Left renal cortex interstitium (tissue), 4 donors: ENCODE measurements around the gene OGFOD2. TPM values are rescaled to one million over a fixed set of nuclear protein-coding genes. Genes with fewer than 3 reads are reported as not detected.
A peak's percentile ranks its signal among the peaks of the same experiment; 100 is the strongest.

Experiments
- DNase-seq, 4 donors: peaks; one replicate each; pipeline ENCODE4 v3.0.0-alpha.2; 2013; ENCODE audit warnings: low read depth in 4 of 4, low spot score in 2 of 4, missing footprints in 1 of 4
- polyA plus RNA-seq, 4 donors: library from polyadenylated mRNA; unstranded; fragments of 120-200 nt; gene quantifications; one replicate each; pipeline ENCODE4 v1.2.1, GENCODE V29; 2013; ENCODE audit not compliant: insufficient read length in 4 of 4

The OGFOD2 gene
- polyA plus RNA-seq, 4 donors = 12.9 to 22.5 (median 18.4) TPM

DNA sequence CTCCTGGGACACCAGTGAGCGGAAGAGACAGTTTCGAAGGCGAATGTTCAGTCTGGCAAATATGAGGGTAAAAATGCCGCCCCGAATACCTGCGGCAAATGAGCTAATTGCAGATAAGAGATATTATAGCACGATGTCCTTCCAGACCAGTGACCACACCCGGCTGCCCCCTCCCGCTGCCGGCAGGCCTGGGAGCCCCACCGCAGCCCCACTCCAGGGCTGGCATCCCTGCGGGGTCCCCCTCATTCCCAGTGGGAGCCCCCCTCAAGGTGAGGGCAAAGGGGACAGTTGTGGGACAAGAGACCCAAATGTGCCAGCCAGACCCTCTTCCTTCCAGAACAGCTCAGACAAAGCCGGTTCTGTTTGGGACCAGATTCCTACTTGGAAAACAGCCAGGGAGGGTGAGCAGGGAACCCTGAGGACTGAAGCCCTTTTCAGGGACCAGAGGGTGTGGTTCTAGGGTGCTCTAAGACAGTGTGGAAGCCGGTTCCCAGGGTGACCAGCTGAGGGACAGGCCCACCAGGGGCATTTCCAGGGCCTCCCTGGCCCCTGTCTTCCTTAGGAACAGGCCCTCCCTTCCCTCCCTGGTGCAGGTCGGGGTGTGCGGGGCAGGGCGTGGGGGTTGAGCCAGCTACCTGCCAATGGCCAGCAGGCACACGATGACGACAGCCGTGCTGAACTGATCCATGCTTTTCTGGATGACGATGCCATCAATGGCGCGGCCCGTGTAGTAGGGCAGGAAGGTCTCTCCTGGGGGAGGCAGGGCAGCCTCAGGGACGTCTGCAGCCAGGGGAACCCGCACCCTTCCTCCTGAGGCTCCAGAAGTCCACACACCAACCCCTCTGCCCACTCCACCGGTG, 25.0 kb upstream of the OGFOD2 start:
- DNase-seq = no peak

DNA sequence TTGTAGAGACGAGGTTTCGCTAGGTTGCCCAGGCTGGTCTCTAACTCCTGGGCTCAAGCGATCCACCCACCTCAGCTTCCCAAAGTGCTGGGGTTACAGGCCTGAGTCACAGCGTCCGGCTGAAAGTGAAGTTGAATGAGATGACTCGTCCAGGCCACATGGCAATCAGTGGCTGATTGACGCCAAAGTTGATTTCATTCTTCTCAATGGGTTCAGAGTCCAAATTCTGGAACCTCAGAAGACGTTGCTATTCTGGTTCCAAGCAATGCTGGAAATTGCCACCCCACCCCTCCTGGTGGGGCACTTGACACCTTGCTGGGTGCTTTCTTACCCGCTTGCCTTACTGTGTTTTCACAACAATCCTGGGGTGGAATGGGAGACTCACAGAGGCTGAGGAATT, 23.6 kb upstream of the OGFOD2 start:
- DNase-seq = no peak

DNA sequence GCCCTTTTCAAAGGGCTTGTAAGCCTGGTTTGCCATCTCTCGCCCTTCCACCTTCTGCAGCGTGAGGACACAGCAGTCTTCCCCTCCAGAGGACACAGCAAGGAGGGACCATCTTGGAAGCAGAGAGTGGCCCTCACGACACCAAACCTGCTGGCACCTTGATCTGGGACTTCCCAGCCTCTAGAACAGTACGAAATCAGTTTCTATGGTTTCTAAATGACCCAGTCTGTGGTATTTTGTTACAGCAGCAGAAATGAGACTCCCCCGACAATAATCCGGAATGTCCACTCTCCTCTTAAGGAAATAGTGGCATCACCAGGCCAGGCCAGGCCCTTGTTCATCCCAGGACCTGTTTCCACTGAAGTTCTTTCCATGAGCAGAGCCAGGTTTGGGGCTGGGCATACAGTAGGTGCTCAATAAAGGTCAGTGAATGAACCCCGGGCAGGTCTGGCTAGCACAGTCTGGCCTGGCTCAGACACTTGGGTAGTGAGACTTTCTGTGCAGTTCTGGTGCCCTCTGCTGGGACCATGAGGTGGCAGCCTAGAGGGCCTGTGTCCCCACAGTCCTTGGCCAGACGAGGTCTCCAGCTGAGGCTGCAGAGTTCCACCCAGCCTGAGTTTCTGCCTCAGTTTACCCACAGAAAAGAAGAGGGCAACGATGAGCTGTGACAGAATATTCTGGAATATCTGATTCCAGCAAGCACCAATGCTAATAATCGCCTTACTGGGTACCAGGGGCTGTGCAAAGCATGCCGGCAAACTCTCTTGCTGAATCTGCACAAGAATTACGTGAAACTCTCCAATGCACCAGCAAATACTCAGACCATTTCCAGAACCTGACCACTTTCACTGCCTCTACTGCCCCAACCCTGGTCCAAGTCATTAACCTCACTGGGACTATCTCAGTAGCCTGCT, 22.8 kb upstream of the OGFOD2 start:
- no peak for DNase-seq

DNA sequence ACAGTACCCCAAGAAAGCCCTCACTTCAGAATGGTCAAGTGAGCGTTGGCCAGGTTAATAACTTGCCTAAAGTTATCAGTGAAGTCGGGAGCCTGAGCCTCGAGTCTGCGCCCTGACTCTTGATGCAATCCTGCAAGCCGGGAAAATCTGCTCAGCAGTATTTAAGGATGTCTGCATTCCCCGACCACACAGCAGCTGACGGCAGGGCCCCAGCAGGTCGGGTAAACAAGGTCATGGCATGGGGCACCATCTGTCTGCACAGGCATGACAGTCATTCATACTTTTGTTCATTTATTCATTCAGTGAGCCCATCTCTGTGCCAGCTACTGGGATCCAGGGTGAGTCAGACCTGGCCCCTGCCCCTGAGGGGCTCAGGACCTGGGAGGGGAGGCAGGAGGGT, 19.9 kb upstream of the OGFOD2 start:
- DNase-seq = no peak

DNA sequence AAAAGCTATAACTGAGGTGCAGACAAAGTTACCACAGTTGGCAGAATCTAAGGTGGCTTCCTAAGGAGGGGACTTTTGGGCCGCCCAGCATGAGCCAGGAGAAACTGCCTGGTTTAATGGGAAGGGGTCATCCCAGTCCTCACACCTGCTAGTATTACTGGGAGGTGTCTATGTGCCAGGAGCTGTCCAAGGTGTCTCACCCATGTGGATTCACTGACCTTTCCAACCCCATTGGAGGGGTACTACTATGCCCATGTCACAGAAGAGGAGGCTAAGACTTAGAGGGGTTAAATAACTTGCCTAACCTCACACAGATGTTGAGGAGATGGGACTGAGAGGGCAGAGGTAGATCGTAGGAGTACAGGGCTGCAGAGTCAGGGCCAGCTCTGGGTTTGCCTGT, 19.0 kb upstream of the OGFOD2 start:
- no peak for DNase-seq

DNA sequence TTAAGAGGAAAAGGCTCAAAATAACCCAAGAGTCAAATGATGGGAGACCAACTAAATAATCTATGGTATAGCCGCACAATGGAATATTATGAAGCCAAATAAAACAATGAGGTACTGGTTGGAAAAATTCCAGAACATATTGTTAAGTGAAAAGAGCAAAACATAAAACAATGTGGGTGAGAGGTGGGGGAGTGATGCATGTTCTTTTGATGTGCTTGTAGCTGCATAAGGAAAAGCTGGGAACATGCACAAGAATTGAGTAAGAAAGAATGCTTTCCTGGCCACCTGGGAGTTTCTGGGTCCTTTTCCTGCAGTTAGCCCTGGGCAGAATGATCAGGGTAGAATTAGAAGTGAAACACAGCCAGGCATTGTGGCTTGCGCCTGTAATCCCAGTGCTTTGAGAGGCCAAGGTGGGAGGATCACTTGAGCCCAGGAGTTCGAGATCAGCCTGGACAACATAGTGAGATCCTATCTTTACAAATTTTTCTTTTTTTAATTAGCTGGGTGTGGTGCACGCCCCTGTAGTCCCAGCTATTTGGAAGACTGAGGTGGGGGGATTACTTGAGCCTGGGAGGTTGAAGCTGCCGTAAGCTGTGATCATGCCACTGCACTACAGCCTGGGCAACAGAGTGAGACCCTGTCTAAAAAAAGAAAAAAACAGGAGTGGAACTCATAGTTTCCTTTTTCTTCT, 16.7 kb upstream of the OGFOD2 start:
- no peak for DNase-seq

DNA sequence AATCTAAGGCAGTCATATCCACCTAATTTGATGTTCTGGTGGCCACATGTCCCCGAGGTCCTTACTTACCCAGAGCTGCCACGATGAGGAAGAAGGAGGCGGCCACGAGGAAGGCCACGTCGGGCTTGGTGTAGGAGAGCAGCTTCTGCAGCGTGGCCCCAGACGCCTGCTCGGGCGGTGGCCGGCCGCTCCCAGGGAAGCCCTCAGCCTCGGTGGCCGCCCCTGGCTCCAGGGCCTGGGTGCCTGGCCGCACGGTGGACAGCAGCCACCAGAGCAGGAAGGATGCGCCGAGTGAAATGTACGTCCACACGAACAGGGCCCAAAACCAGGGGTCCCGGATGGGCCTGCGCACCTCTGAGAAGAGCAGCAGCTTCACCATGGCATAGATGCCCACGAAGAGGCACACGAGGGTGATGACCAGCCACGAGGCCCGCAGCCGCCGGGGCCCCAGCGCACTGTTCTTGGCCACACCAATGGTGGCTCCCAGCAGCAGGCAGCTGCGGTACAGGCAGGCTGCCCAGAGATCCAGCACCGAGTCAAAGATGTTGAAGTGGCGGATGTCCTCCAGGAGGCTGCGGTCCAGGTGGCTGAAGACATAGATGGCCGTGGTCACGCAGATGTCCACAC, 15.4 kb upstream of the OGFOD2 start:
- DNase-seq = no peak

DNA sequence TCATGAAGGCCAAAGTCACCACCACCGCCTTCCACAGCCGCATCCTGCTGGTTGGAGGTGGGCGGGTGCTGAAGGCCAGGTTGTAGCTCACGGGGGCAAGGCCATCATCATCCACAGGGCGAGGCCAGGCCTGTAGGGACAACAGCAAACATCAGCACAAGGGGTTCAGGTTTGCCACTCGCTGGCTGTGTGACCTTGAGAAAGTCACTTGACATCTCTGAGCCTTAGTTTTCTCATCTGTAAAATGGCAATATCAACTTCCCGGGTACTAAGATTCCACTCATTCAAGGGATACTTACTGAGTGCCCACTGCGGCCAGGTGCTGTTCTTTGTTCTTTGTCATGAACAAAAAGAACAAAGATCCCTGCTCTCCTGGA, 14.9 kb upstream of the OGFOD2 start:
- no peak for DNase-seq

DNA sequence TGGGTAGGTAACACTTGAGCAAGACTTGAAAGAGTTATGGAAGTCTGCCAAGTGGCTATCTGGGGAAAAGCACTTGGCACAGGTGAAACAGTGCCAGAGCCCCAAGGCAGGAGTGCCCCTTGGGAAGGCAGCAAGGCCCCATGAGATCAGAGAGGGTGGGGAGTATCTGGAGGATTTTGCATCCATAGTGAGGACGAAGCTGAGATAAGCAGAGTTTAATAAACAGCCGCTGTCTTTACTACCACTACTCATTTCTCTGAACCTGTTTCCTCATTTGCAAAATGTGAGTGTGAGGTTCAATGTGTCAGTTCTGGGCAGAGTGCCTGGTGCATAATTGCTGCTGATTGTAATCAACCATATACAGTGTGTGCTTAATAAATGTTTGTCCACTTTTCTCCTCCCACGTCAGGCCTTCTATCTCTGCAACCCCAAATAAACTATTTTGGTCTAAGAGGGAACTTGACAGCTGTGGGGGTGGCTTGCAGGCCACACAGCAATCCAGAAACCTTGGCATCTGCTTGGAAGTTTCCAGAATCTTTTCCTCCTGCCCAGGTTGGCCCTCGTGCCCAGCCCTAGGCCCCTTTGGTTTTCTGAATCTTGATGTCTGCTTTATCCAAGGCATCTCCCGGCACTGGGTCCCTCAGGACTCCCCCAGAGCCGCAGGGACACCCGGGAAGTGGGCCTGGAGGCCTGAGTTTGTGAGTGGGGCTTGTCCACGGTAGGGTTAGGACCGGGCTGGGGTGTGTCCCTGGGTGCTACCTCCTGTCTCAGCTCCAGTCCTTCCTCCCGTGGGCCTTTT, 13.3 kb upstream of the OGFOD2 start:
- DNase-seq = no peak

DNA sequence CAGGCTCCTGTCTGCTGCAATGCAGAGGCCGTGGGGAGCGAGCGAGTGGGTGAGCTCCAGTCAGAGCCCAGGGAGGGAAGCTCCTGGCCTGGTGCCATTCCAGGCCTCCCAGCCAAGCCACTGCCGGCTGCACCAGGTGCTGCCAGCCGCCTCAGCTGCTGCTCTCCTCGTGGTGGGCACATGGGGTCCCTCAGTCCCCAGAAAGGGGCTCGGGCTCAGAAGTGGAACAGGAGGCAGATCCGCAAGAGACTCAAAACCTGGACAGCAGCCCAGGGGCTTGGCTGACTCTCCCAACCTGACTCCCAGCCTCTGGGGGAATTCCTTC, 11.1 kb upstream of the OGFOD2 start:
- DNase-seq = no peak

DNA sequence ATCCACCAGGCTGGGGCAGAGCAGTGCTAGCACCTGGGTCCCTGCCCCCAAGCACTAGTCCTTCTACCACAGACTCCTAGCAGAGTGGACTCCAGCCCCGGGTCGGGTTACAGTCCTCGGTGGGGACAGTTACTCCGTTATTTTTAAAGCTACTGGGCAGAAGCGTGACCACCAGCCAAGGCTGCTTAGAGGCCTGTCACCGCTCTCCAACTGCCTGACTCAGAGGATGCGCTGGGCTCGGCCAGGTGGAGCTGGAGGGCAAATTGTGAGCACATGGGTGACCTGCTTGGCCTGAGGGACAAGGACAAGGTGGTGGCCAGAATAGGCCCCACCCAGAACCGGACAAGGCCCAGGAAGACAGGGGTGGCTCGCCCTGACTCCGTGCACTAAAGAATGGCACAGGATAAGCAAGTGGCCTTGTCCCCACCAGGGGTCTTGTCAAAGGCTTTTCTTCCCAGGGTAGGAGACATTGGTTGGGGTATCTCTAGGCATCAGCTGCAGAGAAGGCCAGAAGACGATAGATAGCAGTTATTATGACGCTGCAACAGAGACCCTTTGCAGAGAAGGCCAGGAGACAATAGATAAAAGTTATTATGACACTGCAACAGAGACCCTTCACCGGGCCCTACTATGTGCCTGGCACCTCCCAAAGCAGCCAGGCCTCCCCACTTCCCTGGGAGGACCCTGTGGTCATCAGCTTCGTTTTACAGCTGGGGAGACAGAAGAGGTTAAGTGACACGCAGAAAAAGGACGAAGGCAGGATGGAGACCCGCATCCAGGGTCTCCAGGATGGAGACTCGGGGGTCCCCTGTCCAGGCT, 10.4 kb upstream of the OGFOD2 start:
- DNase-seq = no peak

DNA sequence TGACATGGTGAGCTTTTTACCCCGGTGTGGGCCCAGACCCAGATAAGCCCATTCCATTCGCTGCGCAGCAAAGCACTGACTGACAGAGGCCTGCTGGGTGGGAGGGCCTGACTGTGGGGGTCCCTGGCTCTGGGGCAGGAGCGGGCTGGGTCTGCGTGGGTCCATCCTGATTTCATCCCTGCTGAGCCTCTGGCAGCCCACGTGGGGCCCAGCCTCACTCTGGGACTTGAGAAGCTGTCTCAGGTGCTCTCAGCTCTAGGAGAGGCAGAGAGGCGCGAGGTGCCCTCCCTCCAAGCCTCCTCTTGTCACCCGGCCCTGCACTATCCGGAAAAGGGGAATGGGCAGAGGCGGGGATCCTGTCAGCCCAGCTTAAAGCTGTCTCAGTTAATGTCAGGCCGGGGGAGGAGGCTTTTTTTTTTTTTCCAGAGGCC, 9.7 kb upstream of the OGFOD2 start:
- DNase-seq = no peak

DNA sequence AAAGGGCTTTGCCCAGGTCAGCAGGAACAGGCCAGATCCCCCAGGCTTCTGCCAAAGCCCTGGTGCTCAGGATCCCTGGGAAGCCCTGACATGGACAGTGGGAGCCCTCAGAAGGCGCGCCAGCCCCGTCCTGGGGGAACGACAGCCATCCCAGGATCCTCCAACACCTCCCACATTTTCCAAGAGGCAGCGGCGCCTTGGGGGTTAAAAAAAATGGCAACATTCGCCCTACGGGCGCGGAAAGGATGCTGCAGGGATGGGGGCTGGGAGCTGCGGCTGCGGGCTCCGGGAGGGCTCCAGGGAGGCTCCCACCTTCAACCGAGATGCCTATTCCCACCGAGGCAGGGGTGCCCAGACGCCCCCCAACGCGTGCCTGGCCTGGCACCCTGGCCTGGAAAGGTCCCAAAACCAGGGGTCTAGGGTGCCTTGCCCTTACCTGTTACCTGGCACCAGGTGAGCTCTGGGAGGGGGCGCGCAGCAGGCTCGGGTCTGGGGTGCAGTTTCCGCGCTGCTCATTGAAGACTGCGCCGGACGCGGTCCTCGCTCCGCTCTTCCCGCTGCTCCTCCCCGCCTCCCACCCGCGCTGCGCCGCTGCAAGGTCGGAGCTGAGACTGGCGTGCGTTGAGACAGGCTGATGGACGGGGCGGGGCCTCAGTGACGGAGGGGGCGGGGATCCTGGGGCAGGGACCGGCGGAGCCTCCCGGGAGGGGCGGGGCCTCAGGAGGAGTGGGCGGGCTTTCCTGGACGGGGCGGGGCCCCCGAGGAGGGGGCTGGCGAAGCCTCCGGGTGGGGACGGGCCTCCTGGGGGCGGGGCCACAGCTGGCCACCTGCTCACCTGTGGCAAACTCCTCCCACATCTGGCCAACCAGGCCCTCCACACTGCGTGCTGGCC, 8.9 kb upstream of the OGFOD2 start, which contains the start of gene ABCB9:
Gene ABCB9 (minus strand): TSS at position 613 of the 892 bp plus-strand sequence. CDS start 6,228 bp downstream, outside the sequence.
- DNase-seq = peak in 1 of 4 donors; percentile 82

DNA sequence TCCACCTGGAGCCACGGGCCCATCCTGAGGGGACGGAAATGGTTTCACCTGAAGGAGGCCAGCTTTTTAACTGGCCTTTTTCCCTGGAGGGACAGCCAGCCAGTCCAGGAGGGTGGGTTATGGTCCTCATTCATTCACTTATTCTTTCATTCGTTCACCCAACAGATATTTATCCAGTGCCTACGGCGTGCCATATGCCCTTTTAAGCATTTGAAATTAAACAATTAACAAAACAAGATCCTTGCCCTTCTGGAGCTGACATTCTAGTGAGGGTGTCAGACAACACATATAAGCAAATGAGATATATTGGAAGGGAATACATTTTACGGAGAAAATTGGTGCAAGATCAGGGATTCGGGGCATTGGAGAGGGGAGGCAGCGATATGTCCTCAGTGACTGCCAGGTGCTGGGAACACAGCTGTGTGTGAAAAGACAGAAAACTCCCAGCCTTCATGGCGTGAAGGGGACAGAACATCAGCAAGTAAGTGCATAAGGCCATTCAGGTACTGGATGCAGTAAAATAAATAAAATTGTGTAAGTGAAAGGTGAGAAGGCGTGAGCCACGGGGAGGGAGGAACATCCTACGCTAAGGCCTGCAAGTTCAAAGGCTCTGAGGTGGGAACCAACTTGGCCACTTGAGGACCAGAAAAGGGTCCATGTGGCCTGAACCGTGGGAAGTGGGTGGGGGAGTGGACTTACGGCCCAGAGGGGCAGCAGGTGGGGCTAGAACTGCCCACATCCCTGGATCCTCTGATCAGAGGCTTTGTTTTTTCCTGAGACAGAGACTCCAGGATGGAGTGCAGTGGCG, 8.1 kb upstream of the OGFOD2 start:
- no peak for DNase-seq

DNA sequence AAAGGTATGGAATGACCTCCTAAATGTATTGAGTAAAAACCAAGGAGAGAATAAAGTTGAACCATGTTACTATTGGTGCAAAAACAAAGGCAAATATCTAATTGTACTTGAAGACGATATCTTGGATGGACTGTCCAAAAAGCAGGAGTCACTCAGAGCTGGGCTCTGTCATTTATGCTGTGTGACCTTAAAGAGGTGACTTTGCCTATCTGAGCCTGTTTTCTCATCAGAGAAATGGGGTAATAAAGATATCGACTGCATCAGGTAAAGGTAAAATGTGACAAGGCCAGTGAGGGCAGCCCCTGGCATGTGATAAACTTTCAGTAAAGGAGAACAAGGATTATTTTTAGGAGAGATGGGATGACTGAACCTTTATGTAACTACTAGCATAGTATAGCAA, 6.9 kb upstream of the OGFOD2 start:
- DNase-seq = no peak

DNA sequence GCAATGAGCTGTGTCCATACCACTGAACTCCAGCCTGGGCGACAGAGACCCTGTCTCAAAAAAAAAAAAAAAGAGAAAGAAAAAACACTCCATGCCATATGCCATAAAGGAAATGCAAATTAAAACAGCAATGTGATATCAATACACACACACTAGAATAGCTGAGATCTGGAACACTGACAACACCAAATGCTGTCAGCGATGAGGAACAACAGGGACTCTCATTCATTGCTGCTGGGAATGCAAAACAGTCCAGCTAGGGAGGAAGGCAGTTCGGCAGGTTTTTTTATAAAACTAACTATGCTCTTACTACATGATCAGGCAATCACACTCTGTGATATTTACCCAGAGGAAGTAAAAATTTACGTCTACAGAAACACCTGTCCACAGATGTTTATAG, 5.4 kb upstream of the OGFOD2 start:
- DNase-seq = no peak

DNA sequence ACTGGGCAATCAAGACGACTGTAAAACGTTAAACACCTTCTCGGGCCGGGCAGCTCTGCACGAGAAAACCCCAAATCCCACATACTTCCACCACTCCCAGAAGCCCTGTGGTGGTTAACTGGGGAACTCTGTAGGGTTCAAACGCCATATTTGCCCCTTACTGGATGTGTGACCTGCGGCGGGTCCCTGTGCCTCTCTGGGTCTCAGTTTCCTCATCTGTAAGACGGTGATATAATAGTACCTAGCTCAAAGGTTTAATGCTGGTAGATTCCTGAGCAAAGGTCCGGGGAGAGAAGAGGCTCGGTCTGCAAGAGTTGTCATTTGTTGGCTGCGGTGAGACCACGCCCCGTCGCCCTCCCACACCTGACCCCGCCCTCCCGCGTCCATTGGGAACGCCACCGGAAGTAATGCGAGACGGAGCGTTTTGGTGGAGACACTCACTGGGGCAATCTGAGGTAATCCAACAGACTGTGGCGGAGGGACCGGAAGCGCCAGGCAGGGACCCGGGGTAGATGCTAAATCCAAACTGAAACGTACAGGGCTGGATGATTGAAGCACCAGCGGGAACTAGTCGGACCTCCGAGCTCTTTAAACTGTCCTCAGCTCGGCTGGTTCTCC, 661 bp upstream of the OGFOD2 start:
- peak; percentile 95 to 100 (median 98) for DNase-seq
